HFFc6 (cell line): ENCODE measurements around the gene SMAD2. TPM values are rescaled to one million over a fixed set of nuclear protein-coding genes. Genes with fewer than 3 reads are reported as not detected.

Experiments
- DNase-seq: peaks from one replicate; pipeline ENCODE4 v3.0.0-alpha.2; 2018
- H3K27ac Mint-ChIP-seq: 2 replicates; pipeline ENCODE4 v1.8.0; 2020; ENCODE audit warnings: mild to moderate bottlenecking, mixed read lengths
- H3K27me3 Mint-ChIP-seq: 2 replicates; pipeline ENCODE4 v1.8.0; 2021; ENCODE audit warnings: mild to moderate bottlenecking, moderate library complexity, mixed read lengths; ENCODE audit not compliant: insufficient read depth
- H3K36me3 Mint-ChIP-seq: 2 replicates; pipeline ENCODE4 v1.8.0; 2021; ENCODE audit warnings: low read depth, mixed read lengths
- H3K4me1 Mint-ChIP-seq: 2 replicates; pipeline ENCODE4 v1.8.0; 2020; ENCODE audit warnings: low read depth, mixed read lengths
- H3K4me3 Mint-ChIP-seq: 2 replicates; pipeline ENCODE4 v1.8.0; 2020; ENCODE audit warnings: mild to moderate bottlenecking, moderate library complexity, mixed read lengths
- H3K9me3 Mint-ChIP-seq: 2 replicates; pipeline ENCODE4 v1.8.0; 2020; ENCODE audit warnings: mild to moderate bottlenecking, mixed read lengths
- CTCF ChIP-seq: fragments of 200-600 bp; sonication (generic); IDR thresholded peaks from 2 replicates; pipeline ENCODE4 v1.5.0; 2021; ENCODE audit warnings: antibody characterized with exemption, mild to moderate bottlenecking
- total RNA-seq, 6 experiments: library from RNA; stranded (reverse); fragmentation: NEBNext Ultra II Directional; extraction: Animal tissue kit (Norgen Biotek cat#: 25700); gene quantifications; 2 replicates in 1 of 6; 3 replicates in 5 of 6; pipeline ENCODE4 v1.2.3, GENCODE V29; 2021

The SMAD2 gene
- total RNA-seq, 6 experiments from 2014 or later = 99.3 to 116 (median 108) TPM

GRCh38 chr18:47800248-47800647 is 130.2 kb downstream of the SMAD2 start:
- Mint-ChIP-seq H3K4me1 (peaks cover 6% of the 10 kb centered on the region; the same call in 1 of the 2 replicates), H3K36me3 (no peaks in the 10 kb centered on the region), H3K27ac (no peak overlapping the region), H3K4me3 (no peak overlapping the region), H3K9me3 (no peaks in the 10 kb centered on the region), H3K27me3 (peaks cover 21% of the 10 kb centered on the region)
- DNase-seq = no peak
- no peak for TF ChIP-seq CTCF

DNA sequence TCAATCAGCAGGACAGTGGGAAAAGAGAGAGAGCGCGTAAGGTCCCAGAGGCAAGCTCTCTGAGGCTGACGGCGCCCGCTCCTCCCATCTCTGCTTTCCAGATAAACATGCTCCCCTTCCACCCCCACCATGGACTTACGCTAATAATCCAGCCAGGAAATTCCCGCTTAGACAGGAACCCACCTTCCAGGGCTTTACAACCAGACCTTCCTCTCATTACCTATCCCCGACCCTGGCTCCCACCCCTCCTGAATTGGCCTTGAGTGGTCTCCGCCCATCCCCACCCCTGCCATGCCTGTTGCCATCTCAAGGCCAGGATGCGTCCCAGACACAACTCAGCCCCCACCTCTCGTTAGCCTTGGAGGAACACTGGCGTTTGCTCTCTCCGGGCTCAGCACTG is 131.1 kb downstream of the SMAD2 start:
- Mint-ChIP-seq H3K4me3 (no peak overlapping the region), H3K27me3 (peaks cover 21% of the 10 kb centered on the region), H3K36me3 (no peaks in the 10 kb centered on the region), H3K4me1 (peaks cover 6% of the 10 kb centered on the region; the same call in 1 of the 2 replicates), H3K27ac (no peak overlapping the region), H3K9me3 (no peaks in the 10 kb centered on the region)
- DNase-seq = no peak
- no peak for TF ChIP-seq CTCF

- H3K4me3 Mint-ChIP-seq = no peak overlapping the region
- no peaks in the 10 kb centered on the region for H3K9me3 Mint-ChIP-seq
- peaks cover 27% of the 10 kb centered on the region for H3K27me3 Mint-ChIP-seq
- H3K27ac Mint-ChIP-seq = no peak overlapping the region
- peaks cover 6% of the 10 kb centered on the region; the same call in 1 of the 2 replicates for H3K4me1 Mint-ChIP-seq
- DNase-seq = no peak
- TF ChIP-seq CTCF = no peak
- H3K36me3 Mint-ChIP-seq = no peaks in the 10 kb centered on the region
Measured at GRCh38 chr18:47798366-47798765, 132.1 kb downstream of the SMAD2 start.

DNA sequence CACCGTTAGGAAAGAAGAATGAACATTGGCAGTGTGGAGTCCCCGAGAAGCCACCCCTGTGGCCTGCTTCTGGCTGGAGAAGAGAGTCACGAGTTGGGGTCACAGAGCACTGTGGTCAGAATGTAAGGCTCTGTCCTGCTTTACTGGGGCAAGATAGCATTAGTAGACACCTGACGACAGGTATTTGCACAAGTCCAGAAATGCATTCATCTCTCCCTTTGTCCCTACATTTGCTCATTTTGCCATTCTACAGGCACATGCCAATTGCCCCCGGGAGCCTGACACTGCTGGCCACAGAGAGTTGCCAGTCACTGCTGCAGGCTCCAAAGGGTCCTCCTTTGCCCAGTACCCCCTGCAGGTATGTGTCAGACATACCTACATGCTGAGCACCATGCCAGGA is 133.3 kb downstream of the SMAD2 start:
- H3K27me3 Mint-ChIP-seq = peaks cover 23% of the 10 kb centered on the region
- no peak overlapping the region for H3K4me3 Mint-ChIP-seq
- no peak for TF ChIP-seq CTCF
- H3K36me3 Mint-ChIP-seq = no peaks in the 10 kb centered on the region
- H3K4me1 Mint-ChIP-seq = peaks cover 6% of the 10 kb centered on the region; the same call in 1 of the 2 replicates
- H3K27ac Mint-ChIP-seq = no peak overlapping the region
- H3K9me3 Mint-ChIP-seq = no peaks in the 10 kb centered on the region
- DNase-seq = no peak

- H3K4me3 Mint-ChIP-seq = no peak overlapping the region
- no peaks in the 10 kb centered on the region for H3K36me3 Mint-ChIP-seq
- peaks cover 18% of the 10 kb centered on the region for H3K27me3 Mint-ChIP-seq
- no peak for DNase-seq
- H3K4me1 Mint-ChIP-seq = peaks cover 6% of the 10 kb centered on the region; the same call in 1 of the 2 replicates
- H3K9me3 Mint-ChIP-seq = no peaks in the 10 kb centered on the region
- TF ChIP-seq CTCF = no peak
- no peak overlapping the region for H3K27ac Mint-ChIP-seq
Measured at GRCh38 chr18:47795434-47795814, 135.0 kb downstream of the SMAD2 start.
